ENCODE measurements around the gene LVRN.

- no peak for TF ChIP-seq CTCF (IDR thresholded peaks at IDR 0.05)
- no peak for TF ChIP-seq POLR2A (IDR thresholded peaks at IDR 0.05)
Observed at GRCh38 chr5:115934388-115934974, 27.8 kb upstream of the LVRN start.
